Measurements from ENCODE around the gene UBE2I.
"Not testable (repeated sequence)": the region's sequence is repeated elsewhere in the genome, so short reads cannot be mapped to it uniquely, and the experiment has no call there.

Gene UBE2I

DNA sequence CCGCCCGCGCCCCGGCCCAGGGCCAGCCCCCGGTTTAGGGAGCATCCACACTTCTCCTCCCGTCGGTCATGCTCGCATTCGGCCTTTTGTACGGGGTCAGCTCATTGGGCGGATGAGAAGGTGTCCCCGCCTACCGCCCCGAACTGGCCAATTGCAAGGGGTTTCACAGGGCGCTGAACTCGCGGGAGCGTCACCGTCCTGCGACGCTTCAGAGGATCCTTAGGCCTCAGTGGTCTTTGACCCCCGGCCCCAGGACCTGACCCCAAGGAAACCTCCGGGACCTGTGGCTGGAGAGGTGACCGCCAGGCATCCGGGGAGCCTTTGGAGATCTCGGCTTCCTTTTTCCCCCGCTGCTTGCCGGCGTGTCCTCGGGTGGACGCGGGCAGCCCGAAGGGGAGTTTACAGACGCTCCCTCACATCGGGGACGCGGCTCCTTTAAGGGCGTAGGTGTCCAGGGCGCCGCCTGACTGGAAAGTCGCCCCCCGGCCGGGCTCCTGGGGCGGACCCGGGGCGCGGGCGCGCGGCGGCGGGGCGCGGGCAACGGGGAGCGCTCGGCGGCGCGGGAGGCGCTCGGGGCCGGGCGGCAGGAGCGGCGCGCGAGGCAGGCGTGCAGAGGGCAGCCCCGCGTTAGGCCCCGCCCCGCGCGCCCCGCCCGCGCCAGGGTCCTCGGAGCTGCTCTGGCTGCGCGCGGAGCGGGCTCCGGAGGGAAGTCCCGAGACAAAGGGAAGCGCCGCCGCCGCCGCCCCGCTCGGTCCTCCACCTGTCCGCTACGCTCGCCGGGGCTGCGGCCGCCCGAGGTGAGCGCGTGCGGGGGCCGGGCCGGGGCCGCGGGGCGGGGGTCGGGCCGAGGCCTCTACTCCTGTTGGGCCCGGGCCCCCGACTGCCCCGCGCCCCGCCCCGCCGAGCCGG, at the start of gene UBE2I:
UBE2I (plus strand) TSS at position 660 of the 909 bp plus-strand sequence. CDS start 4,395 bp downstream, outside the sequence.
- DNase-seq (ENCODE audit: low read depth) = peak; percentile 97

DNA sequence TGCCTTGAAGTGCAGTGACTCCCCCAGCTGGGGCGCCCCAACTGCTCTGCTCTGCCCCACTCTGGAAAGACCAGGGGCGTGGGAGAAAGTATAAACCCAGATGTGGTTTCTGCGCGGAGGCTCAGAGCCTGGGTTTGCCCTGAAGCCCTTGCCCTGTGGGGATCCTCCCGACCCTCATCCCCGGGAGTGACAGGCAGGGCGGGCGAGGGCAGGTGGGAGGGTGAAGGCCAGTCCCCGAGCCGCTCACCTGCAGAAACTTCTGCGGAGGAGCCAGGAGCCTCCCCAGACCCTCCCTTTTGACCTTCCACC, 49.7 kb upstream of the UBE2I start:
- DNase-seq (ENCODE audit: low read depth) = no peak

DNA sequence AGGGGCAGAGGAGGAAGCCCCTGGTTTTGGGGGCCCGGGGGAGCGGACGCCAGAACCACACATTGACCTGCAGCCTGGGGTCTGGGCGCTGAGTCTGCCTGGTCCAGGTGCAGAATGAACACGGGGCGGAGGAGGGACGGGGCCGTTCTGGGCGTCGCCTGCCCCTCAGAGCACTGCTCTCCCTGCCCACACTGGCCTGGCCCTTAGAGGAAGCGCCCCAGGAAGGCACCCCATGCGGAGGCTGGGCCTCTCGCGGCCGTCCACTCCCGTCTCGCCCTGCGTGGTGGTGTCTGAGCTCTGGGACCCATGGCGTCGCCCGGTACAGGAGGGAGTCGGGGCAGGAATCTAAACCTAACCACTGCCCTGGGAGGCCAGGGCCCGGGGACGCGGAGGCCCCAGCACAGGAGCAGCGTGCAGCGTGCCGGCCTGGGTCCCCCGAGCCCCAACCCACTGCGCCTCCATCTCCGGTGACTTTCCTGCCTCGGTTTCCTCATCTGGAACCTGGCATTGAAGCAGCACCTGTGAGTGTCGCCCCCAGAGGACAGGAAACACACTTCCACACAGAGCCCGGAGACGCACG, 49.2 kb upstream of the UBE2I start:
- DNase-seq (ENCODE audit: low read depth) = no peak

DNA sequence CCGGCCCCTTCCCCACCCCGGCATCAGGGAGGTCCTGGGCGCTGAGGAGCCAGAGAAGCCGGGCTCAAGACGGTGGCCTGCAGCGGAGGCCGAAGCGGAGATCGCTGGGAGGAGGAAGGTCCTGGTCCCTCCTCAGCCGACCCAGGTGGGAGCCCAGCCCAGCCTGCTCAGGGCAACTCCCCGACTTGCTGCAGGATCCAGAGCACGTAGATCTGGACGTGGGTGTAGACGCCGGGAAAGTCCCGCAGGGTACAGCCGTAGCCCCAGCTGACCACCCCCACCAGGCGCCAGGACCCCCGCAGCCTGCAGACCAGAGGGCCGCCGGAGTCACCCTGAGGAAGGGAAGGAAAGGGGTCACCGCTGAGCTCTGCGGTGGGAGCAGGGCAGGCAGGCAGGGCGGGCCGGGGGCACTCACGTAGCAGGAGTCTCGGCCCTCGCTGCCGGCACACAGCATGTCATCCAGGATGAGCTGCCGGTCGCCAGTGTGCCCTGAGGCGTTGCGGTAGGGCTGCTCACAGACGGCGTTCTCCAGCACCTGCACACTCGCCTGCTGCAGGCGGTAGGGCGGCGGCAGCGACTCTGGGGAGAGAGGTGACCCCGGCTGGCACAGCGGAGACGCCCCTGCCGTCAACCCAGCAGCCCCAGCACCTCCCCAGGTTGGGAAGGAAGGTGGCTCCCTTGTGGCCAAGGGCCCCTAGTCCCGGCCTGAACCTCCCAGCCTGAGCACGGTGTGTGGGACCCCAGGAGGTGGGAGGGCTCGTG, 48.1 kb upstream of the UBE2I start:
- no peak for DNase-seq (ENCODE audit: low read depth)

DNA sequence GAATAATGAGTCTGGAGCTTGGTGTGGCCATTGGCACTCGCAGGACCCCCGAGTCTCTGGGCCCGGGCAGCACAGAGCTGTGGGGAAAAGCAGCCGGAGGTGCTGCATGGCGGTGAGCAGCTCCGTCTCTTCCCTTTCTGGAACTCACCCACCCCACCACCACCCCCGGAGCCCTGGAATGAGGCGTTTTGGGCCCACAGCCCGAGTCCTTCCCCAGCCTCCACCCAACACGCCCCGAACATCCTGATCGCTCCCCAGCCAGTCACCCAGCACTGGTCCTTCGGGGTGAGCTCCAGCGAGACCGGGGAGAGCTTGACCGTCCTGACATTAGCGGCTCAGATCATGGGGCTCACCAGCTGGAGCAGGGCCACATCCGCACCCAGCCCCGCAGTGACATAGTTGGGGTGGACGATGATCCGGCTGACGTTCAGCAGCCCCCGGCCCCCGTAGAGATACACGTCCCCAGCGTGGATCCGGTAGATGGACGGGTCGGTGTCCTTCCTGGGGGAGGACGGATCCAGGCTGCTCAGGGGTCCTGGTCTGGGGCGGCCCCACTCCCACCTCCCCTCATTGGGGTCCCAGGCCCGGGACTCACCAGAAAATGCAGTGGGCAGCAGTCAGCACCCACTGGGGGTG, 47.1 kb upstream of the UBE2I start:
- DNase-seq (ENCODE audit: low read depth) = no peak

DNA sequence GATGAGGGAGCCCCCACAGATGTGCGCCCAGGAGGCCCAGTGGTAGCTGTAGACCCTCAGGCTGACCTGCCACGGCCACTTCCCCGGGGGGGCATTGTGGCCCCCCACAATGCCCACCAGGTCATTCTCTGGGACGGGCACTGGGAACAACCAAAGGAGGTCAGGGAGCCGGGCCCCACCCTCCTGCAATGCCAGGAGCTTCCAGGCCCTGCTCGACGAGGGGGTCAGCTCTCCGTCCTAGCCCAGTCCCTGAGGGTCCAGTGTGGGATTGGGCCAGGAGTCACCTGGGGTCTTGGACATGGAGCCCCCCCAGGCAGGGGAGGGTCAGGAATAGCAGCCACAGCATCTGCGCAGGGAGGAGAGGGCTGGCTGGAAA, 46.6 kb upstream of the UBE2I start:
- no peak for DNase-seq (ENCODE audit: low read depth)

DNA sequence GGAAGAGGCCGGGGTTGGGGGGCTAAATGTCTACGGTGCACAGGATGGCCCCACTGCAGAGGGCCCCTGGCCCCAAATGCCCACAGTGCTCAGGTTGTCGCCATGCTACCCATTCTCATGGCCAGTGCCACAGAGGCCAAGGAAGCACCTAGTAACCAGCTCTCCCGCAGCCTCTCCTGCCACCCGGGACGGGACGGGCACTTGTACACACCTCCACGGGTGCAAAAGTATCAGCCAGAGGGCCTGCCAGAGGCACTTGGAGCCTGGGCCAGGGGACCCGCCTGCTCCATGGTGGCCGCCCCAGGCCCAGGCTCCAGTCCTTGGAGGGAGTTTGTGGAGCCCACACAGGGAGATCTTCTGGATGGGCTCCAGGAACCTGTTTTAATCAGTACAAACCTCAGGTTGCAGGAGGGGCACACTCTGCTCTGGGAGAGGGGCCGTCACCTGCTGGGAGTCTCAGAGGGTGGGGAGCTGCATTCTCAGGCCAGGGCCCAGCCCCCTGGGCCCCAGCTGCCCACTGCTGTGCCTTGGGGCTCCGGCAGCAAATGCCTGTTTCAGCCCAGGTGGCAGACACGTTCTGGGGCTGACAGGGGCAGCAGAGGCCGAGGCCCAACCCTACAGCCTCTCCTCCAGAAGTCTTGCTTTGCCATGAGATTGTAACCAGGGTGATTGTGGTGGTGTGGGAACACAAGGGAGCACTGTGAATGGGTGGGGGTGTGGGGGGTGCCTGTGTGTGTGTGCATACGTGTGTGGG, 45.7 kb upstream of the UBE2I start:
- no peak for DNase-seq (ENCODE audit: low read depth)

DNA sequence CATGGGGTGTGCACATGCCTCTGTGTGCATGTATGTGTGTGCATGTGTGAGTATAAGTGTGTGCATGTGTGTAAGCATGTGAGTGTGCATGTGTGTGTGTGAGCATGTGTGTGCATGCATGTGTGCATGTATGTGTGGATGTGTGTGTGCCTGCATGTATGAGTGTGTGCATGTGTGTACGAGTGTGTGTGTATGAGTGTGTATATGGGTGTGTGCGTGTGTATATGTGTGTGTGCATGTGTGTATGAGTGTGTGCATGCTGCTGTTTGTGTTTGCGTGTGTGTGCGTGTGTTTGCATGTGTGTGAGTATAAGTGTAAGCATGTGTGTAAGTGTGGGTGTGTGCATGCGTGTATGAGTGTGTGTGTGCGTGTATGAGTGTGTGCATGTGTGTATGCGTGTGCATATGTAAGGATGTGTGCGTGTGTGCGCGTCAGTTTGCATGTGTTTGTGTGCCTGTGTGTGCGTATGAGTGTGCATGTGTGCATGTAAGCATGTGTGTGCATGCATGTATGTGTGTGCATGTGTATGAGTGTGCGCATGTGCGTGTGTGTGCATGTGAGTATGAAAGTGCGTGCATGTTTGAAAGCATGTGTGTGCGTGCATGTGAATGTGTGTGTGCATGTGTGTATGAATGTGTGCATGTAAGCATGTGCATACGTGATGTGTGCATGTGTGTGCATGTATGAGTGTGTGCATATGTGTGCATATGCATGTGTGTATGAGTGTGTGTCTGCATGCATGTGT, 44.9 kb upstream of the UBE2I start:
- no peak for DNase-seq (ENCODE audit: low read depth)

DNA sequence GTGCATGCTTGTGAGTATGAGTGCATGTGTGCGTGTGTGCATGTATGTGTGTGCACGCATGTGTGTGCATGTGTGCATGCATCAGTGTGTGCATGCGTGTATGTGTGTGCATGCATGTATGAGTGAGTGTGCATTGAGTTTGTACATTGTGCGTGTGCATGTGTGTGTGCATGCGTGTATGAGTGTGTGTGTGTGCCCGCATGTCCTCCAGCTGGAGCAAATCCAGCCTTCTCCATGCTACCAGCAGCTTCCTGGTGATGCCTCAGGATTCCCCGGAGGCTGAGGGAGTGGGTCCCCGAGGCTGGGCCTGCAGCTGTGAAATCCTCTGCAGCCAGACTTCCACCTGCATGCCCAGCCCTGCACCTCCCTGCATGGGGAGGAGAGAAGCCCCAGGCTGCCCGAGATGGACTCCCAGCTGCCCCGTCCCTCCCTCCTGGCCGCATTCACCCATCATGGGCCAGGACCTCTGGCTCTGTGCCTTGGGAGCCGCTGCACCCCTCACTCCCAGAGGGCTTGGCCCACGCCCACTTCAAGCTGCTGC, 44.3 kb upstream of the UBE2I start:
- no peak for DNase-seq (ENCODE audit: low read depth)

DNA sequence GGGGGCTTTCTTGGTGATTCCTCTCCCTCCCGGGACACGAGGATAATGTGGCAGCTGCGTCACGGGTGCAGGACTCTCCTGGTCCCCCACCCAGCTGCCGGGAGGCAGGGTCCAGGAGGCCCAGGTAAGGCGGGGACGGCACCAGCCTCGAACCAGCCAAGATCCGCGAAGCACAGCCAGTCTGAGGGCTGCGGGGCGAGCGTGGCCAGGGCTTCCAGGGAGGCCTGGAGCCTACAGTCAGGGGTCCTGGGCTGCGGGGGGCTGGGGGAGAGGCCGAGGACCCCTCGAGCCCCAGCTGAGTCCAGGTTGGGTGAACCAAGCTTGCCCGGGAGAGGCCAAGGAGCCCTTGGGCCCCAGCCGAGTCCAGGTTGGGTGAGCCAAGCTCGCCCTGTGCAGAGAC, 43.6 kb upstream of the UBE2I start:
- no peak for DNase-seq (ENCODE audit: low read depth)

DNA sequence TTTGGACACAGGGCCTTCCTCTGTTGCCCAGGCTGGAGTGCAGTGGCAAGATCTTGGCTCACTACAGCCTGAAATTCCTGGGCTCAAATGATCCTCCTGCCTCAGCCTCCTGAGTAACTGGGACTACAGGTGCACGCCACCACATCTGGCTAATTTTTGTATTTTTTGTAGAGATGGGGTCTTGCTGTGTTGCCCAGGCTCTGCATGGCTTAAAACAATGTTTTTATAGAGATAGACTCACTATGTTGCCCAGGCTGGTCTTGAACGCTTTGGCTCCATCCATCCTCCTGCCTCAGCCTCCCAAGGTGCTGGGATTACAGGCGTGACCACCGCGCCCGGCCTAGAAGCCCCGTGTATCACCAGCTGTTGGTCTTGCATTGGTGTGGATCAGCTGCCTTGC, 40.0 kb upstream of the UBE2I start:
- DNase-seq (ENCODE audit: low read depth) = not testable (repeated sequence)

DNA sequence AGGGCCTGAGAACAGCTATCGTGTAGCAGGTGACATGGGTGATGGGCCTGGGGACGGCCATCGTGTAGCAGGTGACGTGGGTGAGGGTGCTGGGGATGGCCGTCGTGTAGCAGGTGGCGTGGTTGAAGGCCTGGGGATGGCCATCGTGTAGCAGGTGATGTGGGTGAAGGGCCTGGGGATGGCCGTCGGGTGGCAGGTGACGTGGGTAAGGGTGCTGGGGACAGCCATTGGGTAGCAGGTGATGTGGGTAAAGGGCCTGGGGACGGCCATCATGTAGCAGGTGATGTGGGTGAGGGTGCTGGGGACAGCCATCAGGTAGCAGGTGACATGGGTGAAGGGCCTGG, 38.1 kb upstream of the UBE2I start:
- DNase-seq (ENCODE audit: low read depth) = no peak

DNA sequence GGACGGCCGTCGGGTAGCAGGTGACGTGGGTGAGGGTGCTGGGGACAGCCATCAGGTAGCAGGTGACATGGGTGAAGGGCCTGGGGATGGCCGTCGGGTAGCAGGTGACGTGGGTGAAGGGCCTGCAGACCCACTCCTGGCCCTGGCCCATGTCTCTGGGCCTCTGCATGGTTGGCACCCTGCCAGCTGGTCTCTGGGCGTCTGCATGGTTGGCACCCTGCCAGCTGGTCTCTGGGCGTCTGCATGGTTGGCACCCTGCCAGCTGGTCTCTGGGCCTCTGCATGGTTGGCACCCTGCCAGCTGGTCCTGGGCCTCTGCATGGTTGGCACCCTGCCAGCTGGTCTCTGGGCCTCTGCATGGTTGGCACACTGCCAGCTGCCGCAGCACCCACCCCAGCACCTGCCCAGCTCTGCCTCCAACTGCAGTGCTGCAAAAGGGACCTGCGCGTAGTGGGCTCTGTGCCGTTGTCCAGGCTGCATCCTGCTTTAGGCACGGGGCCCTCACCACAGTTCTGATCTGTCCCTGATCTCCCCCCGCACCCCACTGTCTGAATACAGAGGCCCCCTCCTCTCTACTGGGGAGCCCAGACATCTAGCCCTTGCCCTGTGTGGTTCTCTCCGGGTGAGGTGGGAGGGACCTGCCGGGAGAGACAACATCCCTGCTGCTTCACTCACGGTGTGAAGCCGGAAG, 37.6 kb upstream of the UBE2I start:
- DNase-seq (ENCODE audit: low read depth) = not testable (repeated sequence)

DNA sequence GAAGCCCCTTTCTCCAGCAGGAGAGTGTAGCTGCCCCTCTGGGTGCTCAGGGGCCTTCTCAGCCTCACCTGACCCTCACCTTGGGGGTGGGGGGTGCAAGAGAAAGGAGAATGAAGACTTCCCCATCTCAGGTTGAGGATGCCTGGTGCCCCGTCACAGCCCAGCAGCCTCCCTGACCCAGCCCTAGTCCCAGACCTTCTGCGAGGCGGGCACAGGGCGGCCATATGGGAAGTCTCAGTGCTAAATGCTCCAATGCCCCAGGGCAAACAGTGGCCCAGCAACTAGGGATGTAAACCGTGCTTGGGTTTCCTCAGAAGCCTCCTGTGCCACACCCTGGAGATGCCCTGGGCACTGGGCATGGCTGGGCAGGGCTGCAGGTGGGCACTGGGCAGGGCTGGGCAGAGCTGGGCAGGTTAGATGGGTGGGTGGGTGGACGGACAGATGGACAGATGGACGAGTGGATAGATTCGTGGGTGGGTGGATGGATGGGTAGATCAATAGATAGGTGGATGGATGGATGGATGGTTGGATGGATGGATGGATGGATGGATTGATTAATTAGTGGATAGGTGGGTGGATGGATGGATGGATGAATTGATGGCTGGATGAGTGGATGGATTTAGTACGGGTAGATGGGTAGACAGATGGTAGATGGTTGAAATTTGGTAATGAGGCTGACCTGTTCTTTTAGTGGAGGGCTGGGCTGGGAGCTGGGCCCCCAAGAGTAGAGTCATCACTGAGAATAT, 36.8 kb upstream of the UBE2I start:
- DNase-seq (ENCODE audit: low read depth) = no peak

DNA sequence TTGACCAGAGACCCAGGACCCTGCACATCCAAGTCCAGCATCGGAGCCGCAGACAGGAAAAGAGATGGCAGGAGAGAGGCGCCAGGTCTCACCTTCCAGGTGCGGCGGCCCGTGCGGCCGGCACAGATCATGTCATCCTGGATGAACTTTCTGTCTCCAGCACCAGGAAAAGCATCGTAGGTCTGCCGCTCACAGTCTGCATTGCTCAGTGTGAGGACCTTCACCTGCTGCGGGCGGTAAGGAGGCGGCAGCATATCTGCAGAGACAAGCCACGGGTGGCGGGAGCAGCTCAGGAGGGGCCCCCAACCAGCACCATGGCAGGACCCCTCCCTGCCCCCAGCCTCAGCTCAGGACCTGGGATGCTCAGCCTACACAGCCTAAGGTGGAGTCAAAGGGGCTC, 35.6 kb upstream of the UBE2I start:
- DNase-seq (ENCODE audit: low read depth) = no peak

DNA sequence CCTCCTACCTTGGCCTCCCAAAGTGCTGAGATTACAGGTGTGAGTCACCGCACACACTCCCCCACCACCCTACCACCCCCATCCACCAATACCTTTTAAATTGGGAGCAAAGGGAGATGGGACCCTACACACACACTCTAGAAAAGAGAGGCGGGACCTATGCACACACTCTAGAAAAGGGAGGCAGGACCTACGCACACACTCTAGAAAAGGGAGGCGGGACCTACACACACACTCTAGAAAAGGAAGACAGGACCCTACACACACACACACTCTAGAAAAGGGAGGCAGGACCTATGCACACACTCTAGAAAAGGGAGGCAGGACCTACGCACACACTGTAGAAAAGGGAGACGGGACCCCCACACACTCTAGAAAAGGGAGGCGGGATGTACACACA, 34.7 kb upstream of the UBE2I start:
- DNase-seq (ENCODE audit: low read depth) = no peak

DNA sequence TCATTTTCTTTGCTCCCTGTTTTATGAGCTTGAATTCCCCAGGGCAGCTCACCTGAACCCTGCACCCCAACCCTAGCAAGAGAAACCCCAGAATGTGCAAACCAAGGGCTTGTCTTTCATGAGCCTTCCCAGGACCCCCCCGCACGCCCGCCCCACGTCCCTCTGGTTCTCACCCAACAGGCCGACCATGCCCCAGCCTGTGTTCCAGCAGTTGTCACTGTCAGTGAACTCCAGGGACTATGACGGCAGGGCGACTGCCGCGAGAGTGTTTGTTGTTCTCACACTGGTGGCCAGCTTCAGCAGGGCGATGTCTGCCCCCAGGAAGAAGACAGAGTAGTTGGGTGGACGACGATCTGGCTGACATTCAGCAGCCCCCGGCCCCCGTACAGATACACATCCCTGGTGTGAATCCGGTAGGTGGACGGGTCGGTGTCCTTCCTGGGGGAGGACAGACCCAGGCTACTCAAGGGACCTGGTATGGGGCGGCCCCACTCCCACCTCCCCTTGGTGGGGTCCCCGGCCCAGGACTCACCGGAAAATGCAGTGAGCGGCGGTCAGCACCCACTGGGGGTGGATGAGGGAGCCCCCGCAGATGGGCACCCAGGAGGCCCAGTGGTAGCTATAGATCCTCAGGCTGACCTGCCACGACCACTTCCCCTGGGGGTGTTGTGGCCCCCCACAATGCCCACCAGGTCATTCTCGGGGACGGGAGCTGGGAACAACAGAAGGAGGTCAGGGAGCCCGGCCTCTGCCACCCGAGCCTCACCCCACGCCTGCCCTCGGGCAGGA, 33.5 kb upstream of the UBE2I start:
- DNase-seq (ENCODE audit: low read depth) = no peak

DNA sequence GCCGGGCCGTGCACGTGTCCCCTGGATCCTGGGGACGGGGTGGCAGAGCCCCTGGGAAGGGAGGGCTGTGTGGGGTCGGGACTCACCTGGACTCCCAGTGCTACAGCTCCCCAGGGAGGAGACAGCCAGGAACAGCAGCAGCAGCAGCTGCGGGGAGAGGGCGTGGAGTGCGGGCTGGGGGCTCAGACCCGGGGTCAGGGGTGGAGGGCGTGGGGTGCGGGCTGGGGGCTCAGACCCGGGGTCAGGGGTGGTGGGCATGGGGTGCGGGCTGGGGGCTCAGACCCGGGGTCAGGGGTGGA, 32.9 kb upstream of the UBE2I start:
- no peak for DNase-seq (ENCODE audit: low read depth)

DNA sequence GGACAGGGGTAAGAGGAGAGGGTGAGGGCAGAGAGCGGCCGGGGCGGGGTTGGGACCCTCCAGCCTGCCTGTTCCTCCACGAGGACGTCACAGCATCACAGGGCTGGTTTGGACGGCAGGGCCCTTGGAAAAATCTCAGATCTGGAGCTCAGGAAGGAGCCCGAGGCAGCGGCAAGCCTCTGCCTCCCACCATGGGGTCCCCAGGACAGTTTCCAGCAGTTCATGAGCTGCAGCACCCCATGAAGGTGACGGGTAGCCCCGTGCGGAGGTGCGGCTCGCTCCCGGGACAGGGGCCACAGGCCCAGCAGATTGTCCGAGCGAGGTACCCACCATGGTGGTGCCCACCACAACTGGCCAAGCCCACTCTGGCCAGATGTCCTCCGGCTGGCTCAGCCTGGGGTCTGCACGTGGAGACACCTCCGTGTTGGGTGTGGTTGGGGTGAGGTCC, 32.3 kb upstream of the UBE2I start:
- no peak for DNase-seq (ENCODE audit: low read depth)
